ENCODE results near the gene FBH1. TPM values are rescaled to one million over a fixed set of nuclear protein-coding genes. Genes with fewer than 3 reads are reported as not detected.

FBH1 gene
- total and polyA plus RNA-seq, 9 of the 15 experiments (the other 6 are each of a cell fraction or from before 2014, with no cell fraction given), result 13.4 to 108 (median 77.8) TPM

DNA sequence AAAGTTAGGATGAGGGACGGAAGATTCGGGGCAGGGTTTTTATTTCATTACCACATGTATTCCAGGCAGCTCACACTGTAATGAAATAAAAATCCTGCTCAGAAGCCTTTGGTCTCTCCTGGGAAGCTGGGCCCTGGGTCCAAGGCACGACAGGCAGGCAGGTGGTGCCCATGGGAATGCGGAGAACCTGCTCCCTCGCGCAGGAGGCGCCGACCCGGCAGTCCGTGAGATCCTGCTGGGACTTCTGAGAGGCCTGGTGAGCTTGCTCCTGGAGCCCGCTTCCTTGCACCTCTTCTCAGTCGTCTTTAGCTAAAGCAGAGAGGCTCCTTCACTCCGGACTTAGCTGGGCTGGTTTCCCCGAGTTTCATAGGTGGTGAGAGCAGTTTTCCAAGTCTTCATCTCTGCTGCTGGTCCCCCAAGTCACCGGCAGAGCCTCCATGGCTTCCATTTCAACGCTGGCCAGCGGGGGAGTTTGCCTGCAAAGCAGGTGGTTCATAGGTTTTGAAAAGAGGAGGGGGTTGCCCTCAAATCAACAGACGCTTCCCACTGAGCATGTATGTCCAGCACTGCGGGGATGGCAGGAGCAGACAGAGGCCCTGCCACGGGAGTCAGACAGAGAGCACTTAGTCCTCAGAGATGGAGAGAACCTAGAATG, 62.8 kb downstream of the FBH1 start (continued):
- TF ChIP-seq, protein P1, sequence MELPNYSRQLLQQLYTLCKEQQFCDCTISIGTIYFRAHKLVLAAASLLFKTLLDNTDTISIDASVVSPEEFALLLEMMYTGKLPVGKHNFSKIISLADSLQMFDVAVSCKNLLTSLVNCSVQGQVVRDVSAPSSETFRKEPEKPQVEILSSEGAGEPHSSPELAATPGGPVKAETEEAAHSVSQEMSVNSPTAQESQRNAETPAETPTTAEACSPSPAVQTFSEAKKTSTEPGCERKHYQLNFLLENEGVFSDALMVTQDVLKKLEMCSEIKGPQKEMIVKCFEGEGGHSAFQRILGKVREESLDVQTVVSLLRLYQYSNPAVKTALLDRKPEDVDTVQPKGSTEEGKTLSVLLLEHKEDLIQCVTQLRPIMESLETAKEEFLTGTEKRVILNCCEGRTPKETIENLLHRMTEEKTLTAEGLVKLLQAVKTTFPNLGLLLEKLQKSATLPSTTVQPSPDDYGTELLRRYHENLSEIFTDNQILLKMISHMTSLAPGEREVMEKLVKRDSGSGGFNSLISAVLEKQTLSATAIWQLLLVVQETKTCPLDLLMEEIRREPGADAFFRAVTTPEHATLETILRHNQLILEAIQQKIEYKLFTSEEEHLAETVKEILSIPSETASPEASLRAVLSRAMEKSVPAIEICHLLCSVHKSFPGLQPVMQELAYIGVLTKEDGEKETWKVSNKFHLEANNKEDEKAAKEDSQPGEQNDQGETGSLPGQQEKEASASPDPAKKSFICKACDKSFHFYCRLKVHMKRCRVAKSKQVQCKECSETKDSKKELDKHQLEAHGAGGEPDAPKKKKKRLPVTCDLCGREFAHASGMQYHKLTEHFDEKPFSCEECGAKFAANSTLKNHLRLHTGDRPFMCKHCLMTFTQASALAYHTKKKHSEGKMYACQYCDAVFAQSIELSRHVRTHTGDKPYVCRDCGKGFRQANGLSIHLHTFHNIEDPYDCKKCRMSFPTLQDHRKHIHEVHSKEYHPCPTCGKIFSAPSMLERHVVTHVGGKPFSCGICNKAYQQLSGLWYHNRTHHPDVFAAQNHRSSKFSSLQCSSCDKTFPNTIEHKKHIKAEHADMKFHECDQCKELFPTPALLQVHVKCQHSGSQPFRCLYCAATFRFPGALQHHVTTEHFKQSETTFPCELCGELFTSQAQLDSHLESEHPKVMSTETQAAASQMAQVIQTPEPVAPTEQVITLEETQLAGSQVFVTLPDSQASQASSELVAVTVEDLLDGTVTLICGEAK (IDR thresholded peaks at IDR 0.05), result no peak
- TF ChIP-seq, protein P1 (CRISPR knock-in tag; IDR thresholded peaks at IDR 0.05), result no peak

Measured in K562 (cell line).